DMS79 (cell line): ENCODE measurements around the gene RFX7.

Experiments
- DNase-seq: peaks from one replicate; lab custom pipeline; 2025; lab: John Stamatoyannopoulos, UW

The RFX7 gene

GRCh38 chr15:56126409-56126808 lies 117.3 kb downstream of the RFX7 start:
- DNase-seq, result no peak

GRCh38 chr15:56124391-56124790 lies 119.3 kb downstream of the RFX7 start:
- DNase-seq, result no peak

DNA sequence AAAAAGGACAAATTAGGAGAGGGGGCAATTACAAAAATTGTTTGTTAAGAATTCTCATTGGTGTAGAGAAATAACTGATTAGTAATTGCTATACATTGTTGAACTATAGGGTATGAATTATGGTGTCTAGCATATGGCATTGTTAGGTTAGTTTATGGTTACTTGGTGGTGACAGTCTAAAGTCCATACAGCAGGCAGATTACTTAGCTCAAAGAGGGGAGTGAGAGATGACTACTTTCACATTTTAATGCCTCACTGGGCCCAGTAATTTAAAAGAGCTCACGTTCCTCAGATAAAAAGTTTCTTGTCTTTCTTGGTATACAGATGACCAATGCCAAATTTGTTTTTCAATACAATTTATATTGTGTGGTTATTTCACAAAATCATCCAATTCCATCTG lies 137.8 kb downstream of the RFX7 start:
- no peak for DNase-seq

DNA sequence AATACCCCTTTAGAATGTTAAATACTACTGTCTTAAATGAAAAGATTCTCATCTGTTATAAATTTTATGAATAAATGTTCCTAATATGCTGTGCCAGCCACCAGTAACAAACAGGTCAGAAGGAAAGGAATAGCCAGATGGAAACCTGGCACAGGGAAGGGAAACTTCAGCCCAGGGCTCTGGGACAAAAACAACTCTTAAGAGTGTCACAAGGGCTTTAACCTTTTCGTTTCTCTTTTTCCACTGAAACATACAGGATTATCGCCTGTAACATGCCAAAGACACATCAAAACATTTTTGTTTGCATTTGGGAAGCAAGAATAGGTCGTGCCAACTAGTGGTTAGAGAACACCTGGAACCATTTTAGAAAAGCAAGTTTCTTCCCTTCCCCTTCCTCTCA lies 141.2 kb downstream of the RFX7 start:
- no peak for DNase-seq

DNA sequence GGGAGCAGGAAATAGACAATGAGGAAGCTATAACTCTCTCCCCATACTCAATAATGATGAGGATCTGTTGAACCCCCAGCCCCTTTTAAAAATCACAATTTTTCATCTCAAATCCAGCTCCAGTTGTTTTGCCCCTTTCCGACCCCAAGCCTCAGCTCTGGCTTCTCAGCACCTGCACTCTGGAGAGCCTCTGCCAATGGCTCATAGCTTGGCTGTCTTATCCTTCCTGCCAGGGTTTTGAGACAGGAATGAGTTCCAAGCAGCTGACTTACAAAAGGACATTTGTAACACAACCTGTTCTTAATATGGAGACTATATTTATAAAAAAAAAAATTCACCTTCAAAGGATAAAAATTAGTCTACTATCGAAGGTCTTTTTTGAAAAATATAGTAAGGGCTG lies 144.4 kb downstream of the RFX7 start:
- DNase-seq, result no peak

GRCh38 chr15:56098195-56098863 lies 145.3 kb downstream of the RFX7 start:
- no peak for DNase-seq

DNA sequence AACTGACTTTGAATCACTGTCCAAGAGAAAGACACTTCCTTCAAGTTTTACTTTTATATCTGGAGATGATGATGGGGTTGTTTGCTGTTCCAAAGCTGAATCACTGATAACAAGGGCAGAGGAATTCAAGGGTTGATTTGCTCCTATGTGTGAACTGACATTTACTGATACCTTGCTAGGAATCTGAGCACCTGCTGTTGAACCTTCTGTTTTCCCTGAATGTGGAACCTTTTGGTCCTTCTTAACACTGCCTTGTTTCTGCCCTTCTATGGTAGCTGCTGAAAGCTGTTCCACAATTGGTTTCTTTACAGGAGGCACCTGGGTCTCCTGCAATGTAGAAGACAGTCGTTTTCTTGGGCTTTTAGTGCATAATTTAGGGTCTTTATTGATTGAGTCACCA lies 148.3 kb downstream of the RFX7 start:
- no peak for DNase-seq

- DNase-seq, result no peak
Observed at GRCh38 chr15:56094171-56094570, 149.5 kb downstream of the RFX7 start.

DNA sequence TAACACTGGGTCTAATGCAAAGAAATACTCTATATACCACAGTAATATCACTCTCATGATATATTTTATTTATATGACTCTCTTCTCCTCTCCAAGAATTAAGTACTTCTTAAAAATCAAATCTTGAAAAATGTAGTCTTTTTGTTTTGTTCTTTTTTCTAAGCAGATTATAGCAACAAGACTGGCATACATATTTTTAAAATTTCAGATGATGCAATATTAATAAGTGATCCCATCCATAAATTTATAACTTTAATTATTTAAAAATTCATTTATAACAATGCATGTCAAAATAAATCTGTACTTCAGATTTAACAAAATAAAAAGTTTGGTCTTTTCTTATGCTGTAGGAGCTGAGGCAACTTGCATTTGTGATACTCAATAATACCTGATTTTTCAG lies 155.3 kb downstream of the RFX7 start:
- no peak for DNase-seq

GRCh38 chr15:56086566-56086965 lies 157.1 kb downstream of the RFX7 start:
- DNase-seq, result no peak

DNA sequence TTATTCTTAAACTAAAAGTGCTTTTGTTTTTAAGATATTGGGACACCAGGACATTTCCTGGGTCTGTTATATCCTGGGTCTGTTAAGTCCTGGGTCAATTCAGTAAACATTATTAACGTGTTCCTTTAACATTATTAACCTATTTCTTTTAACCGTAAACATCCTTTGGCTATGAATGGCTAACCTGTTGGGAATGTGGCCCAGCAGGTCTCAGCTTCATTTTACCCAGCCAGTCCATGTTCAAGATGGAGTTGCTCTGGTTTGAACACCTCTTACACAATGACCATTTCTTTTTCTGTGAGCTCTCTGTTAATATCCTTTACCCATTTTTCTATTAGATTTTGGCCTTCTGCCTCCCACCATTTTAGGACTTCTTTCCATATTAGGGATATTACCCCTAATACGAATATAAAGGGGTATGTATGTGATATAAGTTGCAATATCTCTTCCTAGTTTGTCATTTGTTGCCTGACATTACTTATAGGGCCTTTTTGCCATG lies 161.4 kb downstream of the RFX7 start:
- no peak for DNase-seq

DNA sequence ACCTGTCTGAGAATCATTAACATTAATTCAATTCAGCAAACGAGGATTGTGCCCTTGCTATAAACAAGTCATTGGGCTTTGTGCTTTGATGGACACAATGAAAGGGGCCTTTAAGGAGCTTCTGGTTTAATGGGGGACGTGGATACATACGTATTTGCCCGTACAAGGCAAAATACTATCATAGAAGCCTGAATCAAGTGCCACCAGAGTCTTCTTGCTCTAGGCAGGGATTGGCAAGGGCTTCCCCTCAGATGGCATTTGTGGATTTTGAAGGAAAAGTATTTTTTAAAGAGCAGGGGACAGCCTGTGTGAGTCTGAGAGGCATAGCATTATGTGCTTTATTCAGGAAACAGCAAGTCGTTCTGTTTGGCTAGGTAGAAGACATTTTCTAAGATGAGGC lies 166.6 kb downstream of the RFX7 start:
- no peak for DNase-seq

- DNase-seq, result no peak
Observed at GRCh38 chr15:56076640-56077039, 167.0 kb downstream of the RFX7 start.

- no peak for DNase-seq
Observed at GRCh38 chr15:56074481-56075265, 169.0 kb downstream of the RFX7 start.

DNA sequence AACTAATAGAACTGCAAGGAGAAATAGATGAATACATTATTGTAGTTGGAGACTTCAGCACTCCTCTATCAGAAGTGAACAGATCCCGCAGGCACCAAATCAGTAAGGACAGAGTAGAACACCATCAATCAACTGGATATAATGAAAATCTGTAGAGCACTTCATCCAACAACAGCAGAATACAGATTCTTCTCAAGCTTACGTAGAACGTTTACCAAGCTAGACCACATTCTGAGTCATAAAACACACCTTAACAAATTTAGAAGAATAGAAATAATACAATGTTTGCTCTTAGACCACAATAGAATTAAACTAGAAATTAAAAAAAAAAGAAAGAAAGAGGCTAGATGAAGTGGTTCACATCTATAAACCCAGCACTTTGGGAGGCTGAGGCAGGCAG lies 179.5 kb downstream of the RFX7 start:
- DNase-seq, result no peak

- no peak for DNase-seq
Observed at GRCh38 chr15:56059716-56060115, 184.0 kb downstream of the RFX7 start.

DNA sequence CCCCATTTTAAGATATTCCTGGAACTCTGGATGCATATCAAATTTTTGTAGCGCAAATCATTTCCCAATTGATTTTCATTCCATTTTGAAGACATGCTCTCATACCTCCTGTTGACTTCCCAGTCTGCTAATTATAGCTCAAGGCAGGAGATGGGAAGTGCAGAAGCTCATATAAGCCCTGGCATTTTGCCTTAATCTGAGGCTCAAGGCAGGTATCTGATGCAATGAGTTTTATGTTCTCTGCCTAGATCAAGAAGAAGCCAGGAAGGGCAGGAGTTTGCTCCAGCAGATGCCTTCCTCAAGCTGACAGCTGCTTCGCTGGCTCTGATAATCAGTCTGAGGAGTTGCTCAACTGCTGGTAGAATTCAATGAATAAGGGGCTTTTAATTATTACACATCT lies 184.7 kb downstream of the RFX7 start:
- no peak for DNase-seq

- DNase-seq, result no peak
Observed at GRCh38 chr15:56056626-56057025, 187.1 kb downstream of the RFX7 start.

GRCh38 chr15:56053046-56053400 lies 190.7 kb downstream of the RFX7 start:
- no peak for DNase-seq

GRCh38 chr15:56052395-56053045 lies 191.2 kb downstream of the RFX7 start:
- DNase-seq, result no peak

- DNase-seq, result no peak
Observed at GRCh38 chr15:56051676-56052075, 192.0 kb downstream of the RFX7 start.

- DNase-seq, result no peak
Observed at GRCh38 chr15:56049577-56049976, 194.1 kb downstream of the RFX7 start.

- no peak for DNase-seq
Observed at GRCh38 chr15:56047354-56047753, 196.3 kb downstream of the RFX7 start.
